Activated CD8-positive, alpha-beta memory T cell treated with anti-CD3 and anti-CD28 coated beads, Interleukin-2, amount 50 U/mL, for 48 hours (primary cell): ENCODE results near the gene SLC17A5.
"Not testable (repeated sequence)": the region's sequence is repeated elsewhere in the genome, so short reads cannot be mapped to it uniquely, and the experiment has no call there.

Source experiments
- DNase-seq: peaks from one replicate; pipeline ENCODE4 v3.0.0-alpha.2; 2020

Gene SLC17A5

GRCh38 chr6:73565767-73566485, 87.9 kb downstream of the SLC17A5 start:
- no peak for DNase-seq

- no peak for DNase-seq
Measured at GRCh38 chr6:73564578-73565345, 89.0 kb downstream of the SLC17A5 start.

GRCh38 chr6:73562558-73562957, 91.2 kb downstream of the SLC17A5 start:
- DNase-seq = no peak

DNA sequence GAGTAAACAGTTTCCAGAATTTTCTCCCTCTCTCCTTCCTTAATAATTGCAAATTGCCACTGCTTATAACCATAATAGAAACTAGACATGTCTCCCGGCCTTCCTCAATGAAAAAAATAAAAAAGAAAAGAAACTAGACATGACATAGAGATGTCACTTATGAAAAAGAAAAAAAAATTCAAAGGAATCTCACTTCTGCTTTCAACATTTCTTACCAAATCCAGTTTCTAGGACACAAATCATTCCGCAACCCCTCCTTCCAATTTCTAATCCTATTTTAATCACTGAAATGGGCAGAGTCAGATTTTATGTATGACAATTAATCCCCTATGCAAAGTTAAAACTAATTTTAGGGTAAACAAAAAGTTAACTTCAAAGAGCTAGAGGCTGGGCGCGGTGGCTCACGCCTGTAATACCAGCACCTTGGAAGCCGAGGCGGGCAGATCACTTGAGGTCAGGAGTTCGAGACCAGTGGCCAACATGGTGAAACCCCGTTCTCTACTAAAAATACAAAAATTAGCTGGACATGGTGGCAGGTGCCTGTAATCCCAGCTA, 92.9 kb downstream of the SLC17A5 start:
- no peak for DNase-seq

DNA sequence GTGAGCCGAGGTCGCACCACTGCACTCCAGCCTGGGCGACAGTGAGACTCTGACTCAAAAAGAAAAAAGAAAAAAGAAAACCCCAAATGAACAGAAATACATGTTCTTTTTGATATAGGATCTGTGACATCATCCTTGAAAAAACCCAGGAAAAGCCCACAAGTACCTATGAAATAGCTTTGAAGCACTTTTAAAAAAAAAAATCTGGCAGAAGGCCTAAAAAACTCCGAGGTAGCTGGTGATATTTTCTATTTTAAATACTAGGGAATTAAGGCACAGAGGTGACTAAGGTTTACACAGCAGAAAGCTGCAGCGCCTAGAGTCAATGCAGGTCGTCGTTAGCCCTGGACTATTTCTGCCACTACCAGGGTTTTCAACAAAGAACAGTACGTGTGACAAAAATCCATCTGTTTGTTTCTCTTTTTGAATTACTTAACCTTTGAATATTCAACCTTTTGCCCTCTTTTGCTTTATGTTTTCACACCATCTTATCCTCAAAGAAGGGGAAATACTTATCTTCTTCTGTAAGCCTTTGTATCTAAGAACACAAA, 93.5 kb downstream of the SLC17A5 start:
- DNase-seq = no peak

- DNase-seq = not testable (repeated sequence)
Measured at GRCh38 chr6:73559399-73559794, 94.4 kb downstream of the SLC17A5 start.

GRCh38 chr6:73558624-73559398, 95.0 kb downstream of the SLC17A5 start:
- DNase-seq = no peak

DNA sequence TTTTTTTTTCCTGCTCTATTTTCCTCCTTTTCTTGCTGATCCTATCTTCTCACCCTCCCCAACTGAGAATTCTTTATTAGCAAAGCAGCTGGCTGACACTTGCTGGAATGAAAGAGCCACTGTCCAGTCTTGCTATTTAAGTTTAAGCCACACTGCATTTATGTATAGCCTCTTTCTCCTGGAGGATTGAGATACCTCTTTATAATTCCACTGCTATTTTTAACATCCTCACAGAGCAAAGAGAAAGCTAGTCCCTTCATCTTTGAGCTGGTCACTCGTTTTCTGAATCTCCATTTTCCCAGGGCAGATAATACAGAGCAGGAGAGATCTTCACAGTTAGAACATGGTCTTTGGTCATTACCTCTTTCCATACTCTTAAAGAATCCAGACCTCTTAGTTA, 97.0 kb downstream of the SLC17A5 start:
- no peak for DNase-seq

DNA sequence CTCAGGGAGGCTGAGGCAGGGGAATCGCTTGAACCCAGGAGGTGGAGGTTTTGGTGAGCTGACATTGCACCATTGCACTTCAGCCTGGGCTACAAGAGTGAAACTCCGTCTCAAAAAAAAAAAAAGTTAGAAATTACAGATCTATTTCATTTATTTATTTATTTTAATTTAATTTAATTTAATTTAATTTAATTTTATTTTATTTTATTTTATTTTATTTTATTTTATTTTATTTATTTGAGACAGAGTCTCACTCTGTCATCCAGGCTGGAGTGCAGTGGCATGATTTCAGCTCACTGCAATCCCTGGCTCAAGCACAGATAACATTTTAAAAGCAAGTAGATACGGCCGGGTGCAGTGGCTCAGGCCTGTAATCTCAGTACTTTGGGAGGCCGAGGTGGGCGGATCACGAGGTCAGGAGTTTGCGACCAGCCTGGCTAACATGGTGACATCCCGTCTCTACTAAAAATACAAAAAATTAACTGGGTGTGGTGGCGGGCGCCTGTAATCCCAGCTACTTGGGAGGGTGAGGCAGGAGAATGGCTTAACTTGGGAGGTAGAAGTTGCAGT, 98.3 kb downstream of the SLC17A5 start:
- DNase-seq = not testable (repeated sequence)

- DNase-seq = not testable (repeated sequence)
Measured at GRCh38 chr6:73551115-73551514, 102.7 kb downstream of the SLC17A5 start.

GRCh38 chr6:73548458-73549446, 105.0 kb downstream of the SLC17A5 start:
- DNase-seq = no peak

DNA sequence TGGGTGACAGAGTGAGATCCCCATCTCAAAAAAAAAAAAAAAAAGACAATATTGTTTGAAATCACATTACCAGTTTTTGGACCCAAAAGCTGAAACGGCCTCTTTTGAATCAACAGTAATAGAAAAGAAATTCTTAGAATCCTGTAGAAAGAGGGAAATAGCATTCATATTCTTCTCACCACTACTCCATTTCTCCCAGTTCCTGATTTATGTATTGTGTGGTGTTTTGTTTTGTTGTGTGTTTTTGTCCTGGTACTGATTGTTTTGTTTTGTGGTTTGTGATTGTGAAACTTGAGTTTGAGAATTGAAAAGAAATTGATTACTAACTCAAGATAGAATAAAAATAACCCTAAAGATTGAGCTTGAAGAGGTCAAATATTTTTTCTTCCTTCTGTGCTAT, 106.8 kb downstream of the SLC17A5 start:
- DNase-seq = no peak
